ENCODE results near the gene COASY.
"Not testable (repeated sequence)": the region's sequence is repeated elsewhere in the genome, so short reads cannot be mapped to it uniquely, and the experiment has no call there.

The COASY gene

DNA sequence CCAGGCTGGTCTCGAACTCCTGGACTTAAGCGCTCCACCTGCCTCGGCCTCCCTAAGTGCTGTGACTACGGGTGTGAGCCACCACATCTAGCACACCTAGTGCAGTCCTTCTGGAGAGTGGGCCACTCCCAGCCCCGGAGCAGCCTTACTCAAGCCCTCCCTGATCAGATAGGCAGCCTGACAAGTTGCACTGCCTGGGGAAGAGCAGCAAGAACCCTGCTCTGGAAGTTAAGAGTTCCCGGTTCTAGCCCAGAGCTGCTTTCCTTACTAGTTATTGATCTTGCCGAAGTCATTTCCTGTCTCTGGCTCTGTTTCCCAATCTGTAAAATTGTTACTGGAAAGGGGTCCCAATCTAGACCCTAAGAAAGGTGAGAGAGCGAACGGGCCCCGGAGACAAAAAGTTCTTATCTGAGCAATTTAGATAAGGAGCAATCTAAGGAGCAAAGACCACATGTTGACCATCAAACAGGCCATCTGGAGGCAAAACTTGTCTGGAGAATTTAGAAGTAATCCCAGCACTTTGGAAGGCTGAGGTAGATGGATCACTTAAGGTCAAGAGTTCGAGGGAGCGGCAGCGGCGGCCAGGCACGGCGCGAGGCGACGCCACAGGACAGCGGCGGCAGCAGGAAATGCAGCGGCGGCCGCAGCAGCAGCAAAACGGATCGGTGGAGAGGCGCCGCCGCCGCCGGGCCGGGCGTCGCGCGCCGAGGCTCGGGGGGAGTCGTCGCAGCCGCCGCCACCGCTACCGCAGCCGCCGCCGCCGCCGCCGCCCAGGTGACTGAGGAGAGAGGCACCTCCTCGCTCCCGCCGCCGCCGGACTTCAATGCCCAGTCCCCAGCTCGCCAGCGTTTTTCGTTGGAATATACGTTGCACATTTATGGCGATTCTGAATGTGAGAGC lies 30.2 kb upstream of the COASY start:
- DNase-seq, result peak; percentile 77

- no peak for DNase-seq
Measured at GRCh38 chr17:42535155-42536047, 26.5 kb upstream of the COASY start.

- DNase-seq, result peak; percentile 87
Measured at GRCh38 chr17:42536048-42536371, 25.9 kb upstream of the COASY start, which contains the start of gene NAGLU. Gene NAGLU (plus strand): TSS chr17:42536241. CDS start chr17:42536273, 32 bp downstream.

GRCh38 chr17:42536372-42537155 lies 25.4 kb upstream of the COASY start:
- peak; percentile 72 for DNase-seq

DNA sequence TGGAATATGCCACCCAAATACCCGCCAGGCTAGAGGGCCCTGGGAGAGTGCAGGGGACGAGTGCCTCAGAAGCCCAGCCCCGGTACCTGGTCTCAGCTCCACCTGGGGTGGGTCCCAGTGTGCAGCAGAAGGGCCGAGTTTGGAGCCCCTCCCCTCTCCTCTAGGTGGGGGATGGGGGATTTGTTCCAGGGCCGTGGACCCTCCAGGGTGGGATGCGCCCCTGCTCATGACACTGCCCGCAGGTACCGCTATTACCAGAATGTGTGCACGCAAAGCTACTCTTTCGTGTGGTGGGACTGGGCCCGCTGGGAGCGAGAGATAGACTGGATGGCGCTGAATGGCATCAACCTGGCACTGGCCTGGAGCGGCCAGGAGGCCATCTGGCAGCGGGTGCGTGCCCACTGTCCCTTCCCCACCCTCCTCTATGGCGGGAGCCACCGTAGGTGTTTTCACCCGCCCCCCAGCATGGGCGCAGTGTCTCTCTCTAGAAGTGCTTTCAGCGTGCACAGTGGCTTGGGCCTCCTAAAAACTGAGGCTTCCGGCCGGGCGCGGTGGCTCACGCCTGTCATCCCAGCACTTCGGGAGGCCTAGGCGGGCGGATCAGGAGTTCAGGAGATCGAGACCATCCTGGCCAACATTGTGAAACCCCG lies 24.7 kb upstream of the COASY start:
- DNase-seq, result no peak

DNA sequence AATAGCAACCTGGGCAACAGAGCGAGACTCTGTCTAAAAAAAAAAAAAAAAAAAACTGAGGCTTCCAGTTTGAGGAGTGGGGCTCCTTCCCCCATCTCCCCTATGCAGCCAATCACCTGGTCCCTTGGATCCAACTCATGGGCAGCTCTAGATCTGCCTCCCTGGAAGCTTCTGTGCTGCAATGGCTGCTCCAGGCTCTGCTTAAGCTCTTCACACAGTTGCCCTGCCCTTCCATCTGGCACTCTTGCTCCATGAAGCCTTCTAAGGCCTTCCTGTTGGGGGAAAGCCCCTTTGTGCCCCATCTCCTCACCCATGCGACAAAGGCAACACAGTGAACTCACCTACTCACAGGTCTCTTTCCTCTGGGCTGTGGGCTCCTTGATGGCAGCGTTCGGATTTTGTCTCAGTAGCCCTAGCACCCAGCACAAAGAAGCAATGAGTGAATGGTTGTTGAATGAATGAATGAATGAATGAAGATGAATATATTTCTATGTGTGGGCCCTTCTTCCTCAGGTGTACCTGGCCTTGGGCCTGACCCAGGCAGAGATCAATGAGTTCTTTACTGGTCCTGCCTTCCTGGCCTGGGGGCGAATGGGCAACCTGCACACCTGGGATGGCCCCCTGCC lies 24.0 kb upstream of the COASY start:
- no peak for DNase-seq

- no peak for DNase-seq
Measured at GRCh38 chr17:42538482-42538881, 23.5 kb upstream of the COASY start.

DNA sequence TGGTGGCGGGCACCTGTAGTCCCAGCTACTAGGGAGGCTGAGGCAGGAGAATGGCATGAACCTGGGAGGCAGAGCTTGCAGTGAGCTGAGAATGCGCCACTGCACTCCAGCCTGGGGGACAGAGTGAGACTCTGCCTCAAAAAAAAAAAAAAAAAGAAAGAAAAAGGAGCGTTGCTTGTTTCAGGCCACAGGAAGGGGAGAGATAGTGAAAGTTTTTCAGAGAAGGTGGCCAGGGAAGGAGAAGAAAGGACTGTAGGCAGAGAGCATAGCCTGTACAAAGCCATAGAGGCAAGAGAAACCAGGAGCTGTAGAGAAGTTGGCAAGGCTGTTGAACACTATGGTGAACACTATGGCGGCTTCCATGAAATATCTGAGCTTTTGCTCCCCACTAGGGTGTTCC lies 21.4 kb upstream of the COASY start:
- DNase-seq, result not testable (repeated sequence)

GRCh38 chr17:42541041-42541833 lies 20.7 kb upstream of the COASY start:
- DNase-seq, result no peak

GRCh38 chr17:42543190-42544079 lies 18.5 kb upstream of the COASY start:
- DNase-seq, result no peak

GRCh38 chr17:42544874-42545283 lies 17.1 kb upstream of the COASY start:
- no peak for DNase-seq

DNA sequence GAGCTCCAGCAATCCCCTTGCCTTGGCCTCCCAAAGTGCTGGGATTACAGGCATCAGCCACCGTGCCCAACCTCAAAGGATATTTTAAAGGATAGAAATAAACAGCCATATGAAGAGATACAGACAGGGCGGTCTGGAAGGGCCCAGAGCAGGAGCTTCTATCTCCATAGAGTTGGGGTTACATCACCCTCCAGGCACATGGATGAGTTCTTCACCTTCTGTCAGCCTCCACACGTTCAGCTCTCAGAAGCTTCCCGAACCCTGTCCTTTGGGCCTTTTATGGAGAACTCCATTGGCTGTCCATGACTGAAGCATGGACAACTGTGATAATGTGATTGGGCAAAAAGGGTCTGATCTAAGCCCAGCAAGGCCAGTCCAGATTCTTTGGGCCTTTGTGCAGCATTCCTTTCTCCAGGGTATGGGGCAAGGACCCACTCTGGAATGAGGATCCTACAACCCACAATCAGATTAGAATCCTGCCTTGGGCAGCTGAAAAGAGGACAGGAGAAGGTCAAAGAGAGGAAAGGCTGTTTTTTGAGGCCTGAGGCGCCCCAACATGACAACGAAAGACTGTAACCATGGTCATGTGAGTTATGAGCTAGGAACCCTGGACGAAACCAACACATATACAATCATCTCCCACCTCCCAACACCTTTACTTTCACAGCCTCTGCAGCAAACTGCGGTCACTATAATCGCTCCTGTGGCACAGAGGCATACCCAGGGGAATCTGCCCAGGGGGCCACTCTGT lies 16.0 kb upstream of the COASY start:
- DNase-seq, result not testable (repeated sequence)

DNA sequence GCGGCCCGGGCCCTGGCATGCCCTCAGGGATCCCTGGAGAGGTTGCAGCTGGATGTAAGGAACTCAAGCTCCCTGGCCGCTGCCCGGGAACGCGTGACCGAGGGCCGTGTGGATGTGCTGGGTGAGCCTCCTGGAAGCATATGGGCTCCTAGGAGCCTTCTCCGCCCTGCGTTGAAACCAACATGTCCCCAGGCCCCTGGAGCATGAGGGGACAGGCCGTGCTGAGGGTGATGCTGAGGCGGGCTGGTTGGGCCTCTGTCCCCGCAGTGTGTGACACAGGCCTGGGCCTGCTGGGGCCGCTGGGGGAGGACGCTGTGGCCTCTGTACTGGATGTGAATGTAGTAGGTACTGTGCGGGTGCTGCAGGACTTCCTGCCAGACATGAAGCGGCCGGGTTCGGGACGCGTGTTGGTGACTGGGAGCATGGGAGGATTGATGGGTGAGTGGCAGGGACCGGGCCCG lies 14.9 kb upstream of the COASY start:
- no peak for DNase-seq

- DNase-seq, result no peak
Measured at GRCh38 chr17:42547698-42548069, 14.3 kb upstream of the COASY start.

DNA sequence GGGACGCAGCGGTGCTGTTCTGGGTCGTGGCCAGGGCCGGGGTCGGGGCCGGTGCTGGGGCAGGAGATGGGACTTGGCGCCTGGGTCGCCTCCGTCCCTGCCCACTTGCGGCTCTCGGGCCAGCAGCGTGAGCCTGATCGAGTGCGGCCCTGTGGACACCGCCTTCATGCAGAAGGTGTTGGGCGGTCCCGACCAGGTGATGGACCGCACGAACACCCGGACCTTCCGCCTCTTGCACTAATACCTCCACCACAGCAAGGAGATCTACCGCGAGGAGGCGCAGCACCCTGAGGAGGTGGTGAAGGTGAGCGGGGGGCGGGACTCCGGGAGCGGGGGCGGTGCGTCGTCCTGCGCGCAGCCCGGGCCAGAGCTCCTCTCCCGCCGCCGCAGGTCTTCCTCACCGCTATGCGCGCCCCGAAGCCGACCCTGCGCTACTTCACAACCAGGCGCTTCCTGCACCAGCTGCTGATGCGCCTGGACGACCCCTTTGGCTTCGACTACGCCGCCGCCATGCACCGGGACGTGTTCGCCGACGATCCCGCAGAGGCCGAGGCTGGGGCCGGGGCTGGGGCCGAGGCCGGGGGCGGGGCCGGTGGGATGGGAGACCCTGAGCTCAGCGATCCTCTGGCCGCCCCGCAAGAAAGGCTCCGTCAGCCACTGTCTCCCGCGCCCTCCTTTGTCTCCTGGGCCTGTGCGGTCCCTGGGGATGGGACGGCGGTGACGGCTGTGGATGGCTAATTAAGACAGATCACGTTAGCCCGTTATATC lies 13.7 kb upstream of the COASY start:
- DNase-seq, result peak; percentile 78

GRCh38 chr17:42548993-42549755 lies 12.8 kb upstream of the COASY start:
- no peak for DNase-seq

DNA sequence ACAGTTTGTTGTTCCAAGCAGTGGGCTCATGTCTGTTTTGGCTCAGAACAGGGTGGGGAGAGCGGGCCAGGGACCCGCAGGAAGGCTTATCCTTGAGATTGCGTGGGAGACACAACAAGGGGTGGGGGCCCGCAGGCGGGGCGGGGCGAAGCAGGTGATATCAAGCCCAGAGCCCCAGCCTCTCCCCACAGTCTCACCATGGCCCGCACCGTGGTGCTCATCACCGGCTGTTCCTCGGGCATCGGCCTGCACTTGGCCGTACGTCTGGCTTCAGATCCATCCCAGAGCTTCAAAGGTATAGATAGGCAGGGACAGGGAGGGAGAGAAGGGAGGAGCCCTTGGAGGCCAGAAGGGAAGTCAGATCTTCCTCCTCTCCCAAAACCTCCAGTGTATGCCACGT lies 9.2 kb upstream of the COASY start, which contains the start of gene HSD17B1:
Gene HSD17B1 (plus strand): TSS at position 188 of the 400 bp plus-strand sequence. CDS start 11 bp downstream, at position 199.
- not testable (repeated sequence) for DNase-seq
